HG02885 (cell line): Measurements from ENCODE around the gene P4HB.
A peak's percentile ranks its signal among the peaks of the same experiment; 100 is the strongest.

Experiments used
- ATAC-seq: cut with Tn5 transposase; IDR thresholded peaks from one replicate; pipeline ENCODE4 v1.9.1; 2021; ENCODE audit warnings: mild to moderate bottlenecking; ENCODE audit not compliant: unreplicated experiment, poor library complexity

P4HB gene

GRCh38 chr17:81869221-81870130 is 9.1 kb upstream of the P4HB start:
- no peak for ATAC-seq

- no peak for ATAC-seq
These were observed 8.4 kb upstream of the P4HB start for GRCh38 chr17:81868674-81869220.

GRCh38 chr17:81867991-81868673 is 7.8 kb upstream of the P4HB start:
- no peak for ATAC-seq

- no peak for ATAC-seq
These were observed 7.0 kb upstream of the P4HB start for GRCh38 chr17:81867170-81867990.

- ATAC-seq = no peak
These were observed 6.3 kb upstream of the P4HB start for GRCh38 chr17:81866440-81867169.

GRCh38 chr17:81865733-81866439 is 5.6 kb upstream of the P4HB start:
- ATAC-seq = no peak

GRCh38 chr17:81865358-81865732 is 5.0 kb upstream of the P4HB start:
- no peak for ATAC-seq

- ATAC-seq = no peak
These were observed 3.8 kb upstream of the P4HB start for GRCh38 chr17:81863833-81864768.

- ATAC-seq = no peak
These were observed 2.9 kb upstream of the P4HB start for GRCh38 chr17:81863123-81863675.

GRCh38 chr17:81860756-81861568 is 627 bp upstream of the P4HB start:
- ATAC-seq = peak; percentile 85

GRCh38 chr17:81858967-81859905 is 1.1 kb downstream of the P4HB start:
- ATAC-seq = no peak

GRCh38 chr17:81858170-81858966 is 2.0 kb downstream of the P4HB start:
- ATAC-seq = no peak

- ATAC-seq = no peak
These were observed 5.2 kb downstream of the P4HB start for GRCh38 chr17:81854974-81855774.

GRCh38 chr17:81852237-81852636 is 8.1 kb downstream of the P4HB start:
- no peak for ATAC-seq
